AG09309 (cell line): Measurements from ENCODE around the gene CHEK1.
"Not testable (repeated sequence)": the region's sequence is repeated elsewhere in the genome, so short reads cannot be mapped to it uniquely, and the experiment has no call there.

Experiments
- DNase-seq: peaks from one replicate; pipeline ENCODE4 v3.0.0-alpha.2; 2010; ENCODE audit warnings: low read depth
- H3K4me3 ChIP-seq: 2 replicates; pipeline ENCODE4 v1.5.1; 2011; ENCODE audit warnings: mild to moderate bottlenecking, low read depth, low read length, moderate library complexity; ENCODE audit not compliant: control insufficient read depth
- TF ChIP-seq, protein P1 (sequence below): IDR thresholded peaks from 2 replicates; pipeline ENCODE4 v1.5.1; 2011; ENCODE audit warnings: mild to moderate bottlenecking, low read depth, low read length, inconsistent platforms; ENCODE audit not compliant: insufficient read depth, control insufficient read depth; ENCODE audit errors: missing control alignments

Gene CHEK1

GRCh38 chr11:125701018-125701610 is 76.2 kb downstream of the CHEK1 start:
- H3K4me3 ChIP-seq: no peak overlapping the region
- TF ChIP-seq, protein P1, sequence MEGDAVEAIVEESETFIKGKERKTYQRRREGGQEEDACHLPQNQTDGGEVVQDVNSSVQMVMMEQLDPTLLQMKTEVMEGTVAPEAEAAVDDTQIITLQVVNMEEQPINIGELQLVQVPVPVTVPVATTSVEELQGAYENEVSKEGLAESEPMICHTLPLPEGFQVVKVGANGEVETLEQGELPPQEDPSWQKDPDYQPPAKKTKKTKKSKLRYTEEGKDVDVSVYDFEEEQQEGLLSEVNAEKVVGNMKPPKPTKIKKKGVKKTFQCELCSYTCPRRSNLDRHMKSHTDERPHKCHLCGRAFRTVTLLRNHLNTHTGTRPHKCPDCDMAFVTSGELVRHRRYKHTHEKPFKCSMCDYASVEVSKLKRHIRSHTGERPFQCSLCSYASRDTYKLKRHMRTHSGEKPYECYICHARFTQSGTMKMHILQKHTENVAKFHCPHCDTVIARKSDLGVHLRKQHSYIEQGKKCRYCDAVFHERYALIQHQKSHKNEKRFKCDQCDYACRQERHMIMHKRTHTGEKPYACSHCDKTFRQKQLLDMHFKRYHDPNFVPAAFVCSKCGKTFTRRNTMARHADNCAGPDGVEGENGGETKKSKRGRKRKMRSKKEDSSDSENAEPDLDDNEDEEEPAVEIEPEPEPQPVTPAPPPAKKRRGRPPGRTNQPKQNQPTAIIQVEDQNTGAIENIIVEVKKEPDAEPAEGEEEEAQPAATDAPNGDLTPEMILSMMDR: no peak
- DNase-seq: no peak

DNA sequence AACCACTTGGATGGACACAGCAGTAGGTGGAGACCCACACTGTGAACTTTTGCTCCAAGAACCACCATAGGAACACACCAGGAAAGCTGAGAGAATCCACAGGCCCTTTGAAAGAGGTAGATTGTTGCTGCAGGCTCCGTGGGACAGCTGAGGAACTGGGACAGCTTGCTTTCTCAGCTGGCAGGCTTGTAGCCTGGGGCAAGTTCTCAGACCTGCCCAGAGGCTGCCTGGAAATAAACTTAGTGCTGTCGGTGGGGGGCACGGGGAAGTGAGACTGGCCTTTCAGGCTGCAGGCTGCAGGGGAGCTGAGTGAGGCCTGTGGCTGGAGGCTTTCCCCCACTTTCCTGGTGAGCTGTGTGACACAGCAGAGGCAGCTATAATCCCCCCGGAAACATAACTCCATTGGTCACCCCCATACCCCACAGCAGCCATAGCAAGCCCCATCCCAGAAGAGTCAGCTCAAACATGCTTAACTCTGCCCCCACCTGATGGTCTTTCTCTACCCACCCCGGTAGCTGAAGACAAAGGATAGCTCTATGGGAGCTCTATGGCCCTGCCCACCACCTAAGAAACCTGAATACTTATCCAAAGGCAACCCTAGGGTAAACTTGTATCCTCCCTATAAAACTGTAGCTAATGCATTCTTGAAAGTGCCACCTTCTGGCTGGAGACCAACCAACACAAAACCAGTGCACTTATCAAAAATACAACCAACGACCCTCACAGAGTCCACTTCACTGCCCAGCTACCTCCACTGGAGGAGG is 77.1 kb downstream of the CHEK1 start:
- TF ChIP-seq, protein P1: no peak
- no peak overlapping the region for H3K4me3 ChIP-seq
- no peak for DNase-seq

DNA sequence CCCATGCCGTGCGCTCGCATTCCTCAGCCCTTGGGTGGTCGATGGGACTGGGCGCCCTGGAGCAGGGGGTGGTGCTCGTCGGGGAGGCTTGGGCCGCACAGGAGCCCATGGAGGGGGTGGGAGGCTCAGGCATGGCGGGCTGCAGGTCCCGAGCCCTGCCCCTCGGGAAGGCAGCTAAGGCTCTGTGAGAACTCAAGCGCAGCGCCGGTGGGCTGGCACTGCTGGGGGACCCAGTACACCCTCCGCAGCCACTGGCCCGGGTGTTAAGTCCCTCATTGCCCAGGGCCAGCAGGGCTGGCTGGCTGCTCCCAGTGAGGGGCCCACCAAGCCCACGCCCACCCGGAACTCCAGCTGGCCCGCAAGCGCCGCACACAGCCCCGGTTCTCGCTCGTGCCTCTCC is 79.7 kb downstream of the CHEK1 start:
- DNase-seq, H3K4me3 ChIP-seq: not testable (repeated sequence)

GRCh38 chr11:125720781-125721180 is 95.8 kb downstream of the CHEK1 start:
- TF ChIP-seq, protein P1: no peak
- DNase-seq: no peak
- H3K4me3 ChIP-seq: no peak overlapping the region

- no peak overlapping the region for H3K4me3 ChIP-seq
- no peak for DNase-seq
- TF ChIP-seq, protein P1: peak; percentile 20
These were observed 99.2 kb downstream of the CHEK1 start for GRCh38 chr11:125724125-125724524.
